GM18867 (cell line): ENCODE data around the gene EXOC3.
"Not testable (repeated sequence)": the region's sequence is repeated elsewhere in the genome, so short reads cannot be mapped to it uniquely, and the experiment has no call there.

Experiments
- ATAC-seq: cut with Tn5 transposase; IDR thresholded peaks from one replicate; pipeline ENCODE4 v1.9.1; 2021; ENCODE audit warnings: mild to moderate bottlenecking, moderate library complexity; ENCODE audit not compliant: unreplicated experiment

EXOC3 gene

DNA sequence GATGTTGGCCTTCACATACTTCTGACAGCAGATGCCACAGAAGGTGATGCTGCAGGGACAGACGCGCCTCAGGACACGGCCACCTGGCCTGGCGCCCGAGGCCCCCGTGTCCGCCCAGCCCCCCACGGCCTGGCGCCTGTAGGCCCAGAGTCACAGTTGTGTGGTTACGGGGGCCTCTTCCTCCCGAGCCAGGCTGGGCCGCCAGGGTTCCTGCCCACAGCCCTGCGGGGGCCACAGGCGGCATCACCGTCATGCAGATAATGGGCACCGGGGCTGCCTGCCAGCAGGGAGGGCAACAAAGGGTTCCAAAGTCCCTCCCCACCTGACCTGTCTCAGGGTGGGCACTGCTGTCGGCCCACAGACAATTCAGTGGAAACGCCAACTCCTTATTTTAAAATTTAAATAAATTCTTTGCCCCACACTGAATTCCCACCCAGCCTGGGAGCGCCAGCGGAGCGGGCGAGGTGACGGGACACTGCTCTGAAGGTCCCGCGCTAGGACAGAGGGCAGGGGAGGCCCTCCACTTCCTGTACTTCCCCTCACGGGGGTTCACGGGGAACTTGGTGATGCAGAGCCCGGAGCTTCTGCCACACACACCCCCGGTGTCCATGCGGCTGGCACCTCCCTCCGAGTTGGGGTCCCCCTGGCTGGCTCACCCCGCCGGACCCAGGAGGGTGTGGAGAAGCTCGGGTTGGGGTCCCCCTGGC, 40.6 kb downstream of the EXOC3 start:
- ATAC-seq = no peak

GRCh38 chr5:484556-484955, 41.6 kb downstream of the EXOC3 start:
- ATAC-seq = no peak

GRCh38 chr5:485113-485945, 42.4 kb downstream of the EXOC3 start:
- ATAC-seq = no peak

DNA sequence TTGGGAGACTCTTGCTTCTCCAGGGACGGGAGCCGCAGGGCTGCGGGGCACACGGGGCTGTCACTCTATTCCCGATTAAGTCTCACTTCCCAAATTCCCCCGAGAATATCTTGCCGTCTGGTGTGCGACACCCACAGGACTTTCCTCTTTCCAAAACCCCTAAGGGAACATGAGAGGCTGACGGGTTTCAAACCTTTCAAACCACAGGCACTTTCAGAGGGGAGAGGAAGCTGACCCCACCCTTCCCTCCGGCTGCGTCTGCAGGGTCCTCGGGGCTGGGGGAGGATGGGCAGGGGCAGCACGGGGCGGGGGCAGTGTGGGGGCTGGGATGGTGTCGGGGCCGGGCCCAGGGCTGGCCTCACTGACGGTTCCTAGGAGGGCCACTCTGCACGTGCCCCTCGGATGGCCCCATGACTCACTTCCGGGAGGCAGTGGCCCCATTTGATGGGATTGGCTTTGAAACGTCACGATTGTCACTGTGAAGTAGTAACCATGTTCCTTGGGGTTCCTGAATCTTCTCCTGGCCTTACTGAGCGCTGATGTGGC, 43.0 kb downstream of the EXOC3 start:
- ATAC-seq = no peak

DNA sequence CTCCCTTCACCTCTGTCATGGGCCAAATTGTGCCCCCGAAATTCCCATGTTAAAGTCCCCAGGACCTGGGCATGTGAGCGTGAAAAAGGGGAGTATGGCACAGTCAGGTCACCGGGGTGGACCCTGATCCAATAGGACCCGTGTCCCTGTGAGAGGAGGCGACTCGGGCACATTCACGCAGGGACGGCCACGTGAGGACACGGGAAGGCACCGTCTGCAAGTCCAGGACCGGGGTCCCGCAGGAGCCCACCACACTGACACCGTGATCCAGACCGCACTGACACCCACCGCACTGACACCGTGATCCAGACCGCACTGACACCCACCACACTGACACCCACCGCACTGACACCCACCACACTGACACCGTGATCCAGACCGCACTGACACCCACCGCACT, 43.6 kb downstream of the EXOC3 start:
- not testable (repeated sequence) for ATAC-seq

GRCh38 chr5:488241-488640, 45.3 kb downstream of the EXOC3 start:
- ATAC-seq = no peak

- no peak for ATAC-seq
These were observed 46.0 kb downstream of the EXOC3 start for GRCh38 chr5:488744-489688.

DNA sequence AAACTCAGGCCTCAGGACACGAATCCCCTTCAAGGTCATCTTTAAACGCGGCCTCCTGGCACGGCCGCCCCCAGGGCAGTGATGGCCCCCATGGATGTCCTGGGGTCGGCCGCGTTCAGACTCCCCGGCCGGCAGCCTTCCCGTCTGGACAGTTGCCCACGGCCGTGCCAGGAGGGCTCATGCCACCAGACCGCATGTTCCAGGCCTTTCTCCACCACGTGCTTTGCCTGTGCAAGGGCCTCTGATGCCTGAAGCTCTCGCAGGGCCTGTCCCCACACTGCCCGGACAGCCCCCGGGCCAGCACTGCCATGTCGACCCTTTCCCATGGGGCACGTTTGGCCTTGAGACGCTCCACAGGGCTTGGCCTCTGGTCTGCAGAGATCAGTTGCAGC, 46.7 kb downstream of the EXOC3 start:
- no peak for ATAC-seq

GRCh38 chr5:490116-491106, 47.4 kb downstream of the EXOC3 start:
- ATAC-seq = no peak

DNA sequence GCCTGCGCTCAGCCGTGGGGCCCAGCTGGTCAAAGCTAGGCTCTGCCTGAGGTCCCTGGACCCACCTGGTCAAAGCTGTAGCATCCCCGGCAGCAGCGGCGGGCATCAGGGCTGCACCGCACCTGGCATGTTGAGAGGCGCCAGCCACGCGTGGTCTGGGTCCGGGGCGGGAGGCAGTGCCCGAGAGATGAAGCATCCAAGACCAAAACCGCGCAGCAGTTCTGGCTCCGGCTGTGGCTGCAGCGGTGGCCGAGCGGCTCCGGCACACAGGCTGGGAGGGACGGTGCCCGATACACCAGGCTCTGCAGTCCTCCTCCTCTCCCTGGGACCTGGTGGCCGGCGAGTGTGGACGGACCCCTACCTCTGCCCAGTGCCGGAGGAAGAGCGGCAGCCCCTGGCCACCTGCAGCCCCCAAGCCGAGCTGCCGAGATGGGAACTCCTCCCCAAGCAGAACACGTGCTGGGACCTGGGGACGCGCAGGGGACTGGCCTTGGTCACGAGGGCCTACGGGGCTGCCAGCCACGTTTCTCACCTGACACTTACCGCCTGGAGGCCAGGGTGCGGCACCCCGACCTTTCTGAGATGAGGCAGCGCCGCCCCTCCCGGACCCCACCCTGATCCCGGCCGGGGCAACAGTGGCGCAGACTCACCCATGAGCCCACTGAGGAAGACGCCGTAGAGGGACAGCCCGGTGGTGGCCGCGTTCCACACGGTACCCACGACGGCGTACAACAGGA, 48.3 kb downstream of the EXOC3 start:
- ATAC-seq = no peak

DNA sequence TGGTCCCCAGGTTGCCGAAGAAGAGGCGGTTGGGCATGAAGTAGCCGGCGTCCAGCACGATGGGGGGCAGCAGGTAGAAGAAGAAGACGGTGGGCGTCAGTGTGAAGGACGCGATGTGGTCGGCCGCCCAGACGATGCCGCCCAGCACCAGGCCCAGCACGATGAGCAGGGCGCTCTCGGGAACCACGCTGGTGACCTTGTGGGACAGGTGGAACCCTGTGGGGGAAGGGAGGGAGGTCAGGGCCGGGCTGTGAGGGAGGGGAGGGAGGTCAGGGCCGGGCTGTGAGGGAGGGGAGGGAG, 48.8 kb downstream of the EXOC3 start:
- no peak for ATAC-seq

GRCh38 chr5:492314-492893, 49.4 kb downstream of the EXOC3 start:
- ATAC-seq = no peak

GRCh38 chr5:493119-493701, 50.2 kb downstream of the EXOC3 start:
- ATAC-seq = no peak

GRCh38 chr5:493758-494157, 50.8 kb downstream of the EXOC3 start:
- no peak for ATAC-seq

- no peak for ATAC-seq
These were observed 51.8 kb downstream of the EXOC3 start for GRCh38 chr5:494667-495255.

GRCh38 chr5:496028-496427, 53.1 kb downstream of the EXOC3 start:
- no peak for ATAC-seq

- ATAC-seq = no peak
These were observed 54.2 kb downstream of the EXOC3 start for GRCh38 chr5:497090-497700.
